Lower leg skin (tissue), 3 donors: Measurements from ENCODE around the gene KCTD12.

Experiments used
- CTCF ChIP-seq, 3 donors: fragments of 450-650 bp; IDR thresholded peaks; one replicate each; pipeline ENCODE4 v1.5.1; 2016; ENCODE audit warnings: antibody characterized with exemption in 3 of 3, mild to moderate bottlenecking in 3 of 3, moderate library complexity in 2 of 3
- POLR2A ChIP-seq, 2 donors: fragments of 450-650 bp; IDR thresholded peaks; one replicate each; pipeline ENCODE4 v1.6.1; 2016 to 2017; ENCODE audit warnings: antibody characterized with exemption in 2 of 2, mild to moderate bottlenecking in 1 of 2, moderate library complexity in 1 of 2

GRCh38 chr13:76927955-76928354 lies 41.8 kb upstream of the KCTD12 start:
- TF ChIP-seq CTCF (IDR thresholded peaks at IDR 0.05): no peak
- TF ChIP-seq POLR2A (IDR thresholded peaks at IDR 0.05): no peak
